Kidney epithelial cell (primary cell): ENCODE data around the gene CNNM4. TPM values are rescaled to one million over a fixed set of nuclear protein-coding genes. Genes with fewer than 3 reads are reported as not detected.

Source experiments
- DNase-seq: peaks from one replicate; pipeline ENCODE4 v3.0.0-alpha.2; 2010; ENCODE audit warnings: low read depth
- H3K27me3 ChIP-seq: 2 replicates; pipeline ENCODE4 v1.6.0; 2011; ENCODE audit warnings: low read length; ENCODE audit not compliant: control insufficient read depth, insufficient read depth
- H3K36me3 ChIP-seq: 2 replicates; pipeline ENCODE4 v1.5.1; 2011; ENCODE audit warnings: low read length; ENCODE audit not compliant: control insufficient read depth, insufficient read depth
- H3K4me3 ChIP-seq: 2 replicates; pipeline ENCODE4 v1.5.1; 2011; ENCODE audit warnings: low read depth, mild to moderate bottlenecking, control low read depth, low read length
- CTCF ChIP-seq: IDR thresholded peaks from 2 replicates; pipeline ENCODE4 v1.5.1; 2011; ENCODE audit warnings: mild to moderate bottlenecking, moderate library complexity, low read length, control low read depth, inconsistent platforms; ENCODE audit not compliant: insufficient read depth, poor library complexity, severe bottlenecking
- total RNA-seq: library from RNA; depleted of rRNA; stranded (reverse); fragments of >200 nt; gene quantifications from 2 replicates; pipeline ENCODE4 v1.2.3, GENCODE V29; 2015

The CNNM4 gene
- total RNA-seq, 1 donor from 2014 or later, result 8.2 TPM

DNA sequence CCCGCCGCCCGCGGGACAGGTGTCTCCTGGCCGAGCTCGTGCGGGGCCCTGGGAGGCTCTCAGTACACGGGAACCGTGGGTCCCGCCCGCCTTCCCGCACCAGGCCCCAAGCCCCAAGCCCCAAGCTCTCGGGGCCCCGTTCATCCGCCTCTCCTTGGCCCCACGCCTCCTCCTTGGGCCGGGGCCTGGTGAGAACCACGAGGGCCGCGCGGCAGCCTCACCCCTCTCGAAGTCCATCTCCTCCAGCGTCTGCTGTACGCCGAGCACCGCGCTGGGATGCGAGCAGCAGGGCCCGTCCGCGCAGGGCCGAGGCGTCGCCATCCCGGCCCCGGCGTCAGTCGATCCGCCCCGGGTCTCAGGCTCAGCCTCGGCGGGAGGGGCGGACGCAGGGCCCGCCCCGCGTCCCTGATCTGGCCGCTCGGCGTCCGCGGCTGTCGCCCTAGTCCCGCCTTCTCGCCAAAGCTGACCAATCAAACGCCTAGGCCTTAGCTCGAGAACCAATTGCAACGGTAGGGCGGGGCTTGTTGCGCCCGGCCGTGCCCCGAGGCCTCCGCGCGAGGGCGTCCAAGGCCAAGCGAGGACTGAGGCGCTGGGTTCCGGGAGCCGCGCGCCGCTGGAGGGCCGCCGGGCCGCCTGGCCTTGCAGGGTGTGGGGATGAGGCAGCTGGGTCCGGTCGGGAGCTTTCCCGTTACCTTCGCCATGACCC lies 97.1 kb downstream of the CNNM4 start, which contains the start of gene ANKRD39:
Gene ANKRD39, minus strand, starts transcription at position 350 of the 706 bp plus-strand sequence. Its CDS starts 29 bp downstream, at position 321.
- peak; percentile 52 for TF ChIP-seq CTCF
- peak; percentile 84 for DNase-seq
- Histone ChIP-seq H3K27me3 (no peaks in the 10 kb centered on the region), H3K4me3 (peak within 1 kb of the TSS; percentile 82), H3K36me3 (peaks cover 4% of the 10 kb centered on the region)

- Histone ChIP-seq H3K27me3 (no peaks in the 10 kb centered on the region), H3K4me3 (no peak overlapping the region), H3K36me3 (peaks cover 5% of the 10 kb centered on the region)
- DNase-seq, result no peak
- no peak for TF ChIP-seq CTCF
These were observed 98.5 kb downstream of the CNNM4 start for GRCh38 chr2:96859099-96859649.

GRCh38 chr2:96859681-96860064 lies 99.0 kb downstream of the CNNM4 start:
- Histone ChIP-seq H3K36me3 (peaks cover 8% of the 10 kb centered on the region), H3K4me3 (no peak overlapping the region), H3K27me3 (no peaks in the 10 kb centered on the region)
- TF ChIP-seq CTCF, result no peak
- no peak for DNase-seq

DNA sequence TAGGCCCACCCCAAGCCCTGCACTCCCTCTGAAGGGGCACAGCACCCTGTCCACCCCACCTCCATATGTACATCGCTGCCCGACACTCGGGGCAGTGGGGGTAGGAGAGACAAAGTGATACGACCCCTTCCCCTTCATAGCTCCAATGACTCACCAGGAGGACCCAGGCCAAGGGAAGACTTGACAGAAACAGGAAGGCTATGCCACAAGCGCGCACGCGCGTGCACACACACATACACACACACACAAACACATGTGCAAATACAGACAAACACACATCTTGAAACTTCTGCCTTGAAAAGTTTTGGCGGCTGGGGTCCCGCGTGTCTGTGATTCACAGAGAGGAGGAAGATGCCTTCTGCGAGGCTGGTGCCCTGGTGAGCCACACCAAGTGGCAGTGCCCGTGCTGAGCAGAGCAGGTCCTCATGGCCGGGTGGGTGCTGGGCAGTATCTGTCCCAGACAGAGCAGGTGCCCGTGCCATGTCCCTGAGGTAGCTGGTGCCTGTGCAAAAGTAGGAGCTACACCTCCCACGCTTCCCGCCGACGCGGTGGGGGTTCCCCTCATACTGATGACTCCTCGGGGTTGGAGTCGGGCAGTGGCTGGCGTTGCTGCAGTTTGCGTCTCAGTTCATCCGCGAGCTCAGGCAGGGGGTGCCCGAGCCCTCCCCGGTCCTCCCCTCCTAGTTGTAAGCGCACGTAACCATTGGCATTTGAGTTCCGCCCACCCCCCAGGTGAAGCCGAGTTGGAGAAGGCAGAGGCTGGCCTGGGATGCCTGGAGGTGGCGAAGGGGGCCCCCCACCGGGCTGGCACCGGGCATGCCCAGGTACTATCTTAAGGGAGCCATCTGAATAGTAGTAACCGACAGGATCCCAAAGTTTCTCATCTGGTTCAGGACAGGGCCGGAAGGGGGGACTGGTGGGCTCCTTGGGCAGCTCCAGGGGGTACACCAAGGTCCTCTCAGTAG lies 99.6 kb downstream of the CNNM4 start:
- no peak for DNase-seq
- H3K4me3 ChIP-seq, result no peak overlapping the region
- no peaks in the 10 kb centered on the region for H3K27me3 ChIP-seq
- no peak for TF ChIP-seq CTCF
- peaks cover 8% of the 10 kb centered on the region for H3K36me3 ChIP-seq

DNA sequence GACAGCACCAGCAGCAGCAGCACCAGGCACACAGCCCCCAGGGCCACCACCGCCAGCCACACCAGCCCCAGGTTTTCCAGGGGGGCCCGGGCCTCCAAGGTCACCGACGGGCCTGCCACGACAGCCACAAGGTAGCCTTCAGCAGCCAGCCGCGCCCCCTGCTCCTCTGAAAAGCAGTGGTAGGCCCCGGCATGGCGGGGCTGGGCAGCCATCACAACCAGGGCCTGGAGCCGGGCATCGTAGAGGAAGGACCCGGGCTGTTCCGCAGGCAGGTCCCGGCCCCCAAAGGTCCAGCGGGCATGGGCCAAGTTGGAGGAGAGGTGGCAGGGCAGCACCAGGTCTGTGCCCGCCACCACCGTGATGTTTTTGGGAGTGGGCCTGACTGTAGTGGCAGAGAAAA lies 100.4 kb downstream of the CNNM4 start:
- Histone ChIP-seq H3K4me3 (no peak overlapping the region), H3K36me3 (peaks cover 8% of the 10 kb centered on the region), H3K27me3 (no peaks in the 10 kb centered on the region)
- TF ChIP-seq CTCF, result no peak
- no peak for DNase-seq

Other genes starting within 250 kb of the CNNM4 start
- 38.8 and 41.1 TPM in 2 replicates for gene ARID5A, start 224.2 kb upstream of the CNNM4 start, total RNA-seq
- gene KANSL3, start 122.6 kb upstream of the CNNM4 start, total RNA-seq, result 33.2 and 33.3 TPM in 2 replicates
- 0.07 TPM in 1 of 2 replicates, not detected in the other for gene FER1L5, start 118.1 kb upstream of the CNNM4 start, total RNA-seq
- gene LMAN2L, start 20.8 kb upstream of the CNNM4 start, total RNA-seq, result 14.2 and 15.7 TPM in 2 replicates
- gene CNNM3, start 55.4 kb downstream of the CNNM4 start, total RNA-seq, result 9.2 and 11.1 TPM in 2 replicates
- gene ANKRD23, start 83.1 kb downstream of the CNNM4 start, total RNA-seq, result 0.41 and 2.1 TPM in 2 replicates
- 22.6 and 27.3 TPM in 2 replicates for gene ANKRD39, start 97.1 kb downstream of the CNNM4 start, total RNA-seq
- gene SEMA4C, start 109.2 kb downstream of the CNNM4 start, total RNA-seq, result 62.4 and 67.8 TPM in 2 replicates
- gene FAM178B, start 225.7 kb downstream of the CNNM4 start, total RNA-seq, result 0.25 TPM in 1 of 2 replicates, not detected in the other